Daoy (cell line): ENCODE measurements around the gene MINPP1. TPM values are rescaled to one million over a fixed set of nuclear protein-coding genes. Genes with fewer than 3 reads are reported as not detected.

ENCODE experiments used
- DNase-seq: peaks from one replicate; pipeline ENCODE4 v3.0.0-alpha.2; 2015; ENCODE audit warnings: low read depth
- total RNA-seq: library from RNA; depleted of rRNA; stranded (reverse); fragments of >200 nt; shearing (Covaris generic); gene quantifications from 2 replicates; pipeline ENCODE4 v1.2.3, GENCODE V29; 2014

MINPP1 gene
- total RNA-seq, 1 experiment from 2014 or later, result 34.6 TPM

DNA sequence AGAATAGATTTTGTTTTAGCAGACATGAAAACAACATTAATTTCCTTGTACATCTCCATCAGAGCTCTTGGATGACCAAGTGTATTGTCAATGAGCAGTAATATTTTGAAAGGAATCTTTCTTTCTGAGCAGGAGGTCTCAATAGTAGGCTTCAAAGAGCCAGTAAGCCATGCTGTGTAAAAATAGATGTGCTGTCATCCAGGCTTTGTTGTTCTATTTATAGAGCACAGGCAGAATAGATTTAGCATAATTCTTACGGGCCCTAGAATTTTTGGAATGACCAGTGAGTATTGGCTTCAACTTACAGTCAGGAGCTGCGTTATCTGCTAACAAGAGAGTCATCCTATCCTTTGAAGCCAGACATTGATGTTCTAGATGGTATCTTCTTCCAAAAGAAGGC, 19.0 kb downstream of the MINPP1 start:
- DNase-seq, result no peak

DNA sequence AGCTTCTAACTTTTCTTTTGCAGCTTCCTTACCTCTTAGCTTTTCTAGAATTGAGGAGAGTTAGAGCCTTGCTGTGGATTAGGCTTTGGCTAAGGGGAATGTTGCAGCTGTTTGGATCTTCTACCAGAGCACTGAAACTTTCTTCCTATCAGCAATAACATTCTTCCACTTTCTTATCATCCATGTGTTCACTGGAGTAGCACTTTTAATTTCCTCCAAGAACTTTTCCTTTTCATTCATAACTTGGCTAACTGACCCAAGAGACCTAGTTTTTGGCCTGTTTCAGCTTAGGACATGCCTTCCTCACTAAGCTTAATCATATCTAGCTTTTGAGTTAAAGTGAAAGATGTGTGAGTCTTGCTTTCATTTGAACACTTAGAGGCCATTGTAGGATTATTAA, 19.6 kb downstream of the MINPP1 start:
- no peak for DNase-seq

DNA sequence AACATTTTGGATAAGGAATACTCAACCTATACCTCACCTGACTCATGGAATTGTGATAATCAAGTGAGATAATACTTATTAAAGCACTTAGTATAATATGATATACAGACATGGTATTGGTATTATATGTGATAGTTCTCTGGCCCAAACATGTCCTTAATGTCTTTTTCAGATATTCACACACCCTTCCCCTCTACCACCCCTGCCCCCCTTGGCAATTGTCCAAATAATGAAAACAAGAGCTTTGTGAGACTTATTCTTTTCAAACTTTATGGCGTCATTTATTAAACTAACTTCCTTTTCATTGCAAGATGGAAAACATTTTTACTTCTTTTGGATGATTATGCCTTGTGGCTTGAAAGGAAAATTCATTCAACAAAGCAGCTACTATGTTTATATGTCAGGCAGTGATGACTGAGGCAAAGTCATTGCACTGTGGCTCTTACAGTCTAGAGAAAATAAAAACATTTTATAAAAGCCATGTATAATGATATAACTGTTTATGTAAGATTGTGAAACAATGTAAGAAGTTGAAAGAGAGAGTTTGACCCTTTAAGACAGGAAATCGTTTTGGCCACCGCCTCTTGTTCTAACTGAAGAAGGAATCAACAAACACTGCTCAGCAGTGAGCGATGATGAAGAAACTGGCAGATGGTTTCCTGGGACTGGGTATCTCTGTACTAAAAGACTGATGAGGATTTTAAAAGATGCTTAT, 27.4 kb downstream of the MINPP1 start:
- no peak for DNase-seq

DNA sequence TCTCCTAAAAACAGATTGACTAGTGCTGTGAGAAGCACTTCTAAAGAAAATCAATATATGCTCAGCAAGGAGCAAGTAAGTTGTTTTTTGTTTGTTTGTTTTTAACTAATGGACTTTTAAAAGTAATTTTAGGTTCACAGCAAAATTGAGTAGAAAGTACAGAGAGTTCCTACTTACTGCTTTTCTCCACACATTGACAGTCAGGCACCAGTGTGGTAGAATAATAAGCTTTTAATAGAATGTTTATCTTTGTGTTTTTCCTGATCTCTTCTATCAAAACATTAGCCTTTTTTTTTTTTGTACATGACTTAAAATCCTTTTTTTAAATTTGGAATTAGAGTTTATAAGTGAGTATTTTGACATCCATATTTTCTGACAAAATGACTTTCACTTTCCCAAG, 28.0 kb downstream of the MINPP1 start:
- DNase-seq, result no peak

DNA sequence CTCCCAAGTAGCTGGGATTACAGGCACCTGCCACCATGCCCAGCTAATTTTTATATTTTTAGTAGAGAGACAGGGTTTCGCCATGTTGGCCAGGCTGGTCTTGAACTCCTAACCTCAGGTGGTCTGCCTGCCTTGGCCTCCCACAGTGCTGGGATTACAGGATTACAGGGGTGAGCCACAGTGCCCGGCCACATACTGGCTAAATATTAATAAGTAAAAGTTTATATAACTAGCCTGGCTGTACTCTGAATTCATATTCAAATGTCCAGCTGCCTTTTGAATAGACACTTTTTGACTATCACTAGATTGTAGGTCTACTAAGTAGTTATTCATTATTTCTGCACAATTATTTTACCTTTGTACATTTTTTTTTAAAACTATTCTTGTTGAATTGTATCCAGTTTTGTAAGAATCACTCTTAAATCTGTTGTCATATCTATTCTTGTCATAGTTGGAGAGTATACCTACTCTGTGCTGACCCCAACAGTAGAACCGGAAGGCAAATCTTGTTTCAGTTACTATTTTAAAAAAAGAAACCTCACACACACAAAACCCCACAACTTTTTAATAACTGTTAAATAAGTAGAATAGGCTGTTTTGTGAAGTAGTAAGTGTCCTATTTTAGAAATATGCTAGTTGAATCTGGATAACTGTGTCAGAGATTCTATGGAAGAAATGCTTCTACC, 29.6 kb downstream of the MINPP1 start:
- DNase-seq, result no peak

DNA sequence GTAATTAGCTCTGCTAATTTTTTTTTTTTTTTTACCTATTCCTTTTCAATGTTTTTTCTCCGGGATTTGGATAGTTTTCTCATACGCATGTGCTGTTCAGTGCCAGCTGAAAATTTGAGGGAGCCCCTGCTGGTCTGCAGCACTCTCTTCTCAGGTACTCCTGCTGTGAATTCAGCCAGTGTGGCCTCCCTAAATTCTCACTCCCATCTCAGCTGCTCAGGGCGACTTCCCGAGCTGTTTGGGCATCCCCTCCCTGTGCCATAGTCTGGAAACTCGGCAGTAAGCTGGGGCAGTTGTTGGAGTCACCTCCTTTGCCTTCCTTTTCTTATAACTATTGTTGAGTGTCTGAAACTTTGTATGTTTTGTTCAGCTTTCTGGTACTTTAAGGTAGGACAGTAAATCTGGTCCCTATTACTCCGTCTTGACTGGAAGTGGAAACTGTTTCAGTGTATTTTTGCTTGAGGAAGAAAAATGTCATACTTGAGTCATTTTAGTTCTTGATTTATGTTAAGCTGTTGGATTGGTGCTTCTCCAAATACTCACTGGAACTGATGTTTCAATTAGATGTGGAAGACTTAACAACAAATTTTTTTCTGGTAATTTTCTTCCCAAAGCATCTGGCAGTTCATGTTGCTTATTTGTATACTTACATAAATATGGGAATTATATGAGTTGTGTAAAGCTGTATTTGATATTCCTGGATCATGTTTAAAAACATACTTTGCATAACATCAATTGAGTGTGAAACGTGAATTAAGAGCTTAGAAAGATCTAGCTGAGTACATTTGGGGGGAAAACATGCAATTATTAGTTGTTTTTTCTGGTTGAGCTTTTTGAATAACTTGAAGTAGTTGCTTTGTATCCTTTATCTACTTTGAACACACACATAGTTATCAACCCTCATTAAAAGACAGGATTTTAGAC, 33.7 kb downstream of the MINPP1 start:
- DNase-seq, result no peak

DNA sequence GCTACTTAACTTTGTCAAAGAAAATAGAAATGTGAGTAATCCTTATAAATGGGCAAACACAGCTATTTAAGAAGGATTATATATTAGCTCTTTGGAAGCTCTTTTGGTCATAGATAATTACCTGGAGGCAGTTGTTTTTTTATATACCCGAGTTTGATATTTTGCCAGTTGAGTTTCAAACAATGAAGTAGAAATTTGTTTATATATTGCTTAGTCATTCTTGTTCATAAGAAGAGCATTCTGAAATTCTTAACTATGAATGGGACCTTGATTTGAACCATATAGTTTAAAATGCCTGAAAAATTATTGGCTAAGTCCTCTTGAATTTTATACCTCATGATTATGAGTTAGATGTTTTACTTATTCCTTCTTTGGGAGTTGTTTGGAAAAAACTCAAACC, 36.4 kb downstream of the MINPP1 start:
- DNase-seq, result no peak

DNA sequence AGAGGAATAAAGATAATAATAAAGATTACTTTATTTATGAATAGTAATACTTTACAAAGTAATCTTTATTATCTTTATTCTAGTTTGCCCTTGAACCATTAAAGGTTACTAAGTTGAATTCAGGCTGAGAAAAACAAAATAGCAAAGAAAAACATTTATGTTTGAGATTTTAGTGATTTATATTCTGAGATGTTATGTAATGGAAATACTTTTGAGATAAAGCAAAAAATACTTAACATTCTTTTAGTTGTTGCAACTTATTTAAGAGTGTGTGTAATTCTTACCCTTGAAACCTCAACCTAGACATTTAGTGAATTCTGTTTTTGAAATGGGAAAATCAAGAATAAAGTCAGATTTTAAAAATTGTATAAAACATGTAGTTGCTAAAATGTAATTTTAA, 40.0 kb downstream of the MINPP1 start:
- no peak for DNase-seq

DNA sequence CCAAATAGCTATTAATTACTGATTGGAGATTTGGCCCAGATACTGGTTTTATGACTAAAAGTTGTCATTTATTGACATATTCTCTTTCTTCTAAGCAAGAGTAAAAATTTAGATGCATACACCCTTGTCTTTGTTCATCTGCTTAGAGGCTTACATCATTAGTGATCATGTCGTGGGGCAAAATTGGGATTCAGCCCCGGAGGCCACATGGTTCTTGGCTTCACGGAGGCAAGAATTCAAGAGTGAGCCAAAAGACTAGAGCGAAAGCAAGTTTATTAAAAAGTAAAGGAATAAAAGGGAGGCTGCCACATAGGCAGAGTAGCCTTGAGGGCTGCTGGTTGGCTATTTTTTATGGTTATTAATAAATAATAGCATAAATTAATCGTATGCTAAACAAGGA, 41.1 kb downstream of the MINPP1 start:
- DNase-seq, result no peak

DNA sequence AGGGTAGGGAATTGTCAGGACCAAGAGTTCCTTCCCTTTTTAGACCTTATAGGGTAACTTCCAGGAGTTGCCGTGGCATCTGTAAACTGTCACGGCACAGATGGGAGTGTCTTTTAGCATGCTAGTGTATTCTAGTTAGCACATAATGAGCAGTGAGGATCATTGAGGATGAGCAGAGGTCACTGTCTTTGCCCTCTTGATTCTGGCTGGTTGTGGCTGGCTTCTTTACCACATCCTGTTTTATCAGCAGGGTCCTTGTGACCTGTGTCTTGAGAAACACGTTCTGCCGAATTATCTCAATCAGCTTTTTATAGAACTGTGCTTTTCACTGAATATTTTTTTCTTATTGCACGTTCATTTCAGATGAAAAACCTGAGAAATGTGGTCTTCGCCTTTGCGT, 41.5 kb downstream of the MINPP1 start:
- no peak for DNase-seq

DNA sequence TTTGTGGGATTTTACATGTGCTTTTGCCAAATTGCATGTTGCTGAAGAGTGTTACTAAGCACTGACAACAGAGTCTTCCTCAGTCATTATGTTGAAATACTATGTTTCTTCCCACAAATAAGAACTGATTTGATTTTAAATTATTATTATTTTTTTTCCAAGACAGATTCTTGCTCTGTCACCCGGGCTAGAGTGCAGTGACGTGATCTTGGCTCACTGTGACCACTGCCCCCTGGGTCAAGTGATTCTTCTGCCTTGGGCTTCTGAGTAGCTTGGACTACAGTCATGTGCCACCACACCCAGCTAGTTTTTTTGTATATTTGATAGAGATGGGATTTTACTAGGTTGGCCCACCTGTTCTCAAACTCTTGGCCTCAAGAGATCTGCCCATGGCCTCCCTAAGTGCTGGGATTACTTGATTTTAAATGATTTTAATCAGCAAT, 42.3 kb downstream of the MINPP1 start:
- no peak for DNase-seq

DNA sequence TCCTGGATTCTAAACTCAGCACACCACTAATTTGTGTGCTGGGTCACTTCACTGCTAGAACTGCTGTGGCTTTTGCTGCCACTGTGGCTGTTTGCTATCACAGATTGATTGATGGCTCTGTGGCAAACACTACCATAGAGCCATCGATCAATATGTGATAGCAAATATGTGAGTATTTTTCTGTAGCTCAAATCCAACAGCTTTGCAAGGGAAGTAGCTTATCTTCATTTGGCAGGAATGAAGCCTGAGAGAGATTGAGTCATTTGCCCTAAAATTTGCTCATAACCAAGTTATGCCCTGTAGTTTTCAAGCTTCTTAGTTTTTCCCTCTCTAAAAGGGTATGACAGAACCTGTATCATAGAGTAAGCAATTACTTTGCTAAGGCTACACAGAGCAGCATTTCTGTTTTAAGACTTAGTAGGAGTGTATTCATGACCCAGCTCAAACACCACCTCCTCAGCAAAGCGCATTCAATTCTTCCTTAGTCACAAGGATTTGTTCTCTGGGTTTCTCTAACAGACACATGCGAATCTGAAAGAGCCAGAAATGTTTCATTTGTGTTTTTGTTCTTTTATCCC, 43.1 kb downstream of the MINPP1 start:
- peak; percentile 1 for DNase-seq

DNA sequence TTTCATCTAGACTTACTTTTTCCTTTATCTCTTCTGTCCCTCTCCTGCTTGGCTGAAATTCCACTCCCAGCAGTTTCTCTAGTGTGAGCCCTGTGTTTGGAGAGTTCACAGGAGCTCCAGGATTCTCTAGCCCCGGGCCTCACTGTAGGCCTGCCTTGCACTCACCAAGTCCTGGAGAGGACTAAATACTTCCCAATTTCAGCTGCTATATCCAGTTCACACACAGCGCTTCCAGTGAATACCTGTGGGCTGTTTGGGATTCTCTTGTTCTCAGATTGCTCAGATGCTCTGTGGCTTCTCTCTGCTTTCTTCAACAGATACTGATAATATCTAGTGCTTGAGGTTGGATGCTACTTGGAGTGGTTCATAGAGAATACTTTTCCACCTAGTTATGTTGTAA, 46.0 kb downstream of the MINPP1 start:
- no peak for DNase-seq

DNA sequence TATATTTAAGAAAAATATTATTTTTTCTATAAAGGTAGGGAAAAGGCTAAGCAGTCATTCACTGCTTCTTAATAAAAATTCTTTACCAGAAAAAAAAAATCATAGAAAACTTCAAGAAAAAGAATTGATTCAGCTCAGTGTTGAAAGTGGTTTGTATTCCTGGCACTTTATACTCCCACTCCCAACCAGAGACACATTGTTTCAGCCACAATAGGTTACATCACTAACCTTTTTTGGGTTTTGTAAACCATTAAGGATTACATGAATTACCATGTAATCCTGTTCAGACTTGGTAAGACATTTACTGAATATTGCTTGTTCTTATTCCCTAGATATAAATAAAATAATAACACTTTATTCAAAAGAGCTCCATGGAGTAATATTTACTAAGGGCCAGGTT, 46.6 kb downstream of the MINPP1 start:
- no peak for DNase-seq

DNA sequence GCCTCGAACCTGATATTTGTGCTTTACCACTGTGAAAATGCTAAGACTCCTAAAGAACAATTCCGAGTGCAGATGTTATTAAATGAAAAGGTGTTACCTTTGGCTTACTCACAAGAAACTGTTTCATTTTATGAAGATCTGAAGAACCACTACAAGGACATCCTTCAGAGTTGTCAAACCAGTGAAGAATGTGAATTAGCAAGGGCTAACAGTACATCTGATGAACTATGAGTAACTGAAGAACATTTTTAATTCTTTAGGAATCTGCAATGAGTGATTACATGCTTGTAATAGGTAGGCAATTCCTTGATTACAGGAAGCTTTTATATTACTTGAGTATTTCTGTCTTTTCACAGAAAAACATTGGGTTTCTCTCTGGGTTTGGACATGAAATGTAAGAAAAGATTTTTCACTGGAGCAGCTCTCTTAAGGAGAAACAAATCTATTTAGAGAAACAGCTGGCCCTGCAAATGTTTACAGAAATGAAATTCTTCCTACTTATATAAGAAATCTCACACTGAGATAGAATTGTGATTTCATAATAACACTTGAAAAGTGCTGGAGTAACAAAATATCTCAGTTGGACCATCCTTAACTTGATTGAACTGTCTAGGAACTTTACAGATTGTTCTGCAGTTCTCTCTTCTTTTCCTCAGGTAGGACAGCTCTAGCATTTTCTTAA, 47.7 kb downstream of the MINPP1 start:
- DNase-seq, result no peak

DNA sequence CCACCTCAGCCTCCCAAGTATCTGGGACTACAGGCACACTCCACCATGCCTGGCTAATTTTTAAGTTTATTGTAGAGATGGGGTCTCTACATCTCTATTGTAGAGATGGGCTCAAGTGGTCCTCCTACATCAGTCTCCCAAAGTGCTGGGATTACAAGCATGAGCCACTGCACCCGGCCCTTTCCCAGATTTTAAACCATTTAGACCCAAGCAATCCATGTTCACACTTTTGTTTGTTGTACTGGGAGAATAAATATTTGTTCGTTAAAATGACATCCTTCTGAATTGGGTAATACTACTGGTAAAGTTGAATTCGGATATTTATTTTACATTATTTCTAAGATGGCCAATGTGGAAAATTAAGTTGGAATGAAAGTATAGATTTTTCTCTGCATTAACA, 52.7 kb downstream of the MINPP1 start:
- DNase-seq, result no peak

DNA sequence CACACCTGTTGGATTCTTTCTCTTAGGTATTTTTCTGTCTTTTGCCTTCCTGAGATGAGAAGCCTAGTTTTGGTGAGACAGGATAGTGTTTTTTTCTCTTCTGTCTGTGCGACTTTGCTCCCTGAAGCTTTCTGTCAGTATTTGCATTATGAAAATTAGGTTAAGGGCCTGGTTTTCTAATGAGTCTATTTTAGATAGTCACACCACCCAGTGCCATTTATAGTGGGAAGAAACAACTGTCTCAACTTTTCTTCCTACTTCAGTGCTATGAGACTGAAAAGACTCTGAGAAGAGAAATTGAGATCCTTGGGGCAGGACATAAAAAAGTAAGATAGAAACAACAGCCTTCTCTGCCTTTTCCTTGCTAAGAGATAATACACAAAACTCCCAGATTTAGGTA, 53.6 kb downstream of the MINPP1 start:
- no peak for DNase-seq

DNA sequence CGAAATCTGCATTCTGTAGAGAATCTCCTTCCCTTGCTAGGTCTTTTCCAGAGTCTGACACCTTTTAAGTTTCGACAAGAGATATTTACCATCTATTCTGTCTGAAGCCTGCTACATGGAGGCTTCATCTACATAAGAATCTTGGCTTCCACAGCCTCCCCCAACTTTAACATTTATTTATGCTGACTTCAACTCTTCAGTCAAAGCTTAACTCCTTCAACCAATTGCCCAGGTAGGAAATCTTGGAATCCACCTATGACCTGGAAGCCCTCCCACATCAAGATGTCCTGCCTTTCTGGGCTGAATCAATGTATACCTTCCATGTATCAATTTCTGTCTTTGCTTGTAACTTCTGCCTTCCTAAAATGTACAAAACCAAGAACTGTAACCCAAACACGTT, 54.7 kb downstream of the MINPP1 start:
- no peak for DNase-seq

DNA sequence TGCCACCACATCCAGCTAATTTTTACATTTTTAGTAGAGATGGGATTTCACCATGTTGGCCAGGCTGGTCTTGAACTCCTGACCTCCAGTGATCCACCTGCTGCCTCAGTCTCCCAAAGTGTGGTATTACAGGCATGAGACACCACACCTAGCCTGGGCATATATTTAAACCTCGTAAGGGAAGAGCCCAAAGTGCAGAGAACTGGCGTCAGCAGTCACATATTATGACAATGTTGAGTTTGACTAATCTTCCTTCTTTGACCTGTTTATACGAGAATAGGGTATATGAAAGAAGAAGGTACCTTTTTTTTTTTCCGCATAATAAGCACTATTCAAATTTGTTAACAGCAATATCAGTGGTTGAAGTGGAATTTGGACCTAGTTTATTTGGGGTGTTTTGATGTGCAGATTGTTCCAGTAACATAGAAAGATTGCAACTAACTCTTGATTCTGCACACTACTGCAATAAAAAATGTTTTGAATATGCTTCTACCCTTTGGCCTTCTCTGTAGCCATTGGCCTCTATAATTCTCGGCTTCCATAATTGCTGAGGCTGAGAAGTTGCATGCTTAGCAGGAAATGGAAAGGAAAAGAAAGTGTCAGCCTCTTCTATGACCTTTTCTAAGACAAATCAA, 55.9 kb downstream of the MINPP1 start:
- no peak for DNase-seq

DNA sequence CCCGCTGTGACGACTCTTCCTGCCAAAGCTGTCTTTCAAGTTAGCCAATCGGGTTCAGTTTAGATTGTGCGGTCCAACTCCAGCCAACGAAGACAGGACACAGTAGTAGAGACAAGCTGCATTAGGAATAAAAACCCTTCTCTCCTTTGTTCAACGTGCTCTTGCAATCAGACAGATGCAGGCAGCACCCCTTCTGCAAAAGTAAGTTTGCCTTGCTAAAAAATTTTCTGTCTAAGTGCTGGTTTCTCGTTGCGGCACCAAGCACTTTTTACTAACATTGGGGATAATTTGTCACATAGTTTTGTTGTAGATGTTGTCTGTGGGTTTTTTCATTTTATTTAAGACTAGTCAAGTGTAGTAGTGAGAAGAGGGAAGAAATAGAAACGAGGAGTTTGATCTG, 58.1 kb downstream of the MINPP1 start:
- no peak for DNase-seq

DNA sequence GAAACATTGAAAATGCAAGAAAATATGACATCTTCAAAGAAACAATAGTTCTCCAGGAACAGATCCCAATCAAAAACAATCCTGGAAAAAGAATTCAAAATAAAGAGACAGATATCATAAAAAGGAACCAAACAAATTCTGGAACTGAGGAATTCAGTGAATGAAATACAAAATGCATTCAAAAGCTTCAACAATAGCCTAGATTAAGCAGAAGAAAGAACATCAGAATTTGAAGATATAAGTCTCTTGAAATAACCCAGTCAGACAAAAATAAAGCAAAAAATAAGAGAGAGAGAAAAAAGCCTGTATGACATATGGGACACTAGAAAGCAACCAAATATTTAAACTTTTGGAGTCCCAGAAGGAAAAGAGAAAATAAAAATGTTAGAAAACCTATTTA, 60.3 kb downstream of the MINPP1 start:
- no peak for DNase-seq
